Activated CD8-positive, alpha-beta memory T cell treated with anti-CD3 and anti-CD28 coated beads, Interleukin-2, amount 10 ng/mL, durations not matched to agents 7 days and 5 days (primary cell): ENCODE data around the gene EPN2. TPM values are rescaled to one million over a fixed set of nuclear protein-coding genes. Genes with fewer than 3 reads are reported as not detected.
"Not testable (repeated sequence)": the region's sequence is repeated elsewhere in the genome, so short reads cannot be mapped to it uniquely, and the experiment has no call there.

Experiments
- ATAC-seq: fragments of 150-1000 bp; cut with Tn5 transposase; one replicate; pipeline ENCODE4 v1.10.0; 2021; ENCODE audit warnings: moderate library complexity
- CTCF ChIA-PET: fragments of 350-600 bp; sonication (Branson Sonifier 250); formaldehyde crosslinking; loops from one replicate; lab custom pipeline; 2021; ENCODE audit warnings: antibody characterized with exemption; lab: Charles Lee
- DNase-seq: peaks from one replicate; pipeline ENCODE4 v3.0.0-alpha.2; 2020
- H3K27ac Mint-ChIP-seq: one replicate; pipeline ENCODE4 v1.8.0; 2021; ENCODE audit warnings: mild to moderate bottlenecking, mixed read lengths
- H3K27me3 Mint-ChIP-seq: one replicate; pipeline ENCODE4 v1.8.0; 2021; ENCODE audit warnings: mixed read lengths
- H3K36me3 Mint-ChIP-seq: one replicate; pipeline ENCODE4 v1.8.0; 2021; ENCODE audit warnings: mild to moderate bottlenecking, mixed read lengths
- H3K4me1 Mint-ChIP-seq: one replicate; pipeline ENCODE4 v1.8.0; 2021; ENCODE audit warnings: mixed read lengths
- H3K4me3 Mint-ChIP-seq: one replicate; pipeline ENCODE4 v1.8.0; 2021; ENCODE audit warnings: mild to moderate bottlenecking, moderate library complexity, mixed read lengths
- H3K9me3 Mint-ChIP-seq: one replicate; pipeline ENCODE4 v1.8.0; 2022; ENCODE audit warnings: low read depth, mixed read lengths
- total RNA-seq, 2 experiments: library from RNA; stranded (reverse); gene quantifications; one replicate each; pipeline ENCODE4 v1.2.3, GENCODE V29; 2021

Gene EPN2
- total RNA-seq, 2 experiments from 2014 or later, result 2.9 to 15.3 TPM

DNA sequence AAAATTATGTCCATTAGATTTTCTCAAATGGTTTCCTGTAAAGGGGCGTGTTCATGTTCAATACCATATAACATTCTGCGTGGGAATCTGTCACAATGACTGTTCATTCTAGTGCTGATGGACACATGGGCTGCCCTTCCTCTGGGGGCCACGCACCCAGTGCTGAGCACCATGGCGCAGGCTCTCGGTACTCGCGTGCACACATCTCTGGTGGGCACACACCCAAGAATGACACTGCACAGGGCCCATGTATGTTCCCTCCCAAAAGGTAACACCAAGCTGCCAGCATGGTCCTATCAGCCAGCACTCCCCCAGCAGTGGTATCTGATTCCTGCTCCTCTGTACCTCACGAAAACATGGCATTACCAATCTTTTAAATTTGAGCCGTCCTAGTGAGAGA, 111.6 kb downstream of the EPN2 start:
- Mint-ChIP-seq H3K4me1 (no peaks in the 10 kb centered on the region), H3K4me3 (no peak overlapping the region), H3K9me3 (no peaks in the 10 kb centered on the region), H3K27me3 (peaks cover 11% of the 10 kb centered on the region), H3K27ac (no peak overlapping the region), H3K36me3 (no peaks in the 10 kb centered on the region)
- CTCF ChIA-PET, result no interaction called here
- ATAC-seq, result no peak
- no peak for DNase-seq

DNA sequence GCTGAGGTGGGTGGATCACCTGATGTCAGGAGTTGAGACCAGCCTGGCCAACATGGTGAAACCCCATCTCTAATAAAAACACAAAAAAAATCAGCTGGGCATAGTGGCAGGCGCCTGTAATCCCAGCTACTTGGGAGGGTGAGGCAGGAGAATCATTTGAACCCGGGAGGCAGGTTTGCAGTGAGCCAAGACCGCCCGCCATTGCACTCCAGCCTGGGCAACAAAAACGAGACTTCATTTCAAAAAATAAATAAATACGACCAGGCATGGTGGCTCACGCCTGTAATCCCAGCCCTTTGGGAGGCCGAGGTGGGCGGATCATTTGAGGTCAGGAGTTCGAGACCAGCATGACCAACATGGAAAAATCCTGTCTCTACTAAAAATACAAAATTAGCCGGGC, 116.2 kb downstream of the EPN2 start:
- H3K36me3 Mint-ChIP-seq, H3K9me3 Mint-ChIP-seq, H3K4me1 Mint-ChIP-seq, DNase-seq, ATAC-seq, H3K4me3 Mint-ChIP-seq, H3K27ac Mint-ChIP-seq: not testable (repeated sequence)
- CTCF ChIA-PET, result interaction anchor here (1.3 to 1.4 kb wide), 2 partner anchors 9 to 94 kb away, joined by 3 read pairs; no protein-coding TSS in a partner anchor
- peaks cover 17% of the 10 kb centered on the region for H3K27me3 Mint-ChIP-seq

DNA sequence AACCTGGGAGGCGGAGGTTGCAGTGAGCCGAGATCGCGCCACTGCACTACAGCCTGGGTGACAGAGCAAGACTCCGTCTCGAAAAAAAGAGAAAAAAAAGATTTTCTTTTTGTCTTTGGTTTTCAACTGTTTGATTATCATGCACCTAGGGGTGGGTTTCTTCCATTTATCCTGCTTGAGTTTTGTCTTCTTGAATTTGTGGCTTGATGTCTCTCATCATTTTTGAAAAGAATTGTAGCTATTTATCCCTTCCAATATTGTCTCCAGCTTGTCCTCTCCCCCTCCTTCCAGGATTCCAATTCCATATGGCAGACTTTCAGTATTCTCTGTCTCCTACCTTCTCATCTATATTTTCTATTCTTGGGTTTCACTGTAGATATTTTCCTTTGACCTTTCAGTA, 117.6 kb downstream of the EPN2 start:
- ATAC-seq (no peak), DNase-seq (no peak)
- H3K4me1 Mint-ChIP-seq, result no peaks in the 10 kb centered on the region
- no peaks in the 10 kb centered on the region for H3K9me3 Mint-ChIP-seq
- H3K4me3 Mint-ChIP-seq, result no peak overlapping the region
- CTCF ChIA-PET, result interaction anchor here (1.3 to 1.5 kb wide), 3 partner anchors 8 to 92 kb away, joined by 3 to 6 read pairs (median 3); partner anchors contain the start of gene B9D1
- H3K27ac Mint-ChIP-seq, result no peak overlapping the region
- H3K36me3 Mint-ChIP-seq, result no peaks in the 10 kb centered on the region
- H3K27me3 Mint-ChIP-seq, result peaks cover 17% of the 10 kb centered on the region

DNA sequence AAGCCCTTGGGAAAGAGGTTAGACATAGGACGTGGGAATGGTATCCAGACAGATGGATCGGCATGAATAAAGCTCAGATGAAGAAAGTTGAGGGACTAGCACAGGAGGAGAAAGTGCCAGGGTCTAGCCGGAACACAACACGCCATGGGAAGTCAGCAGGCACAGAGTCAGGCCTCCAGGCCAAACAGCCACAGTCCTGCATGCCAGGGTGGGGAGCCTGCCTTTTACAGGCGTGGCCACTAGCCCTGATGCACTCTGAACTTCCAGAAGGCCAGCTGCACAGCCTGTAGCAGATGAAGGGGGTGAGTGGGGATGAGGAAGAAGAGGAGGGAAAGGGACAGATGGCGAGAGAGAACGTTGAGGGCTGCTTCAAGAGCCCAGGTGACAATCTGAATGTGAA, 120.2 kb downstream of the EPN2 start:
- no peak overlapping the region for H3K27ac Mint-ChIP-seq
- no peak for ATAC-seq
- H3K4me1 Mint-ChIP-seq, result peaks cover 5% of the 10 kb centered on the region
- no peaks in the 10 kb centered on the region for H3K36me3 Mint-ChIP-seq
- H3K9me3 Mint-ChIP-seq, result no peaks in the 10 kb centered on the region
- H3K4me3 Mint-ChIP-seq, result no peak overlapping the region
- CTCF ChIA-PET, result no interaction called here
- H3K27me3 Mint-ChIP-seq, result peaks cover 6% of the 10 kb centered on the region
- DNase-seq, result no peak

DNA sequence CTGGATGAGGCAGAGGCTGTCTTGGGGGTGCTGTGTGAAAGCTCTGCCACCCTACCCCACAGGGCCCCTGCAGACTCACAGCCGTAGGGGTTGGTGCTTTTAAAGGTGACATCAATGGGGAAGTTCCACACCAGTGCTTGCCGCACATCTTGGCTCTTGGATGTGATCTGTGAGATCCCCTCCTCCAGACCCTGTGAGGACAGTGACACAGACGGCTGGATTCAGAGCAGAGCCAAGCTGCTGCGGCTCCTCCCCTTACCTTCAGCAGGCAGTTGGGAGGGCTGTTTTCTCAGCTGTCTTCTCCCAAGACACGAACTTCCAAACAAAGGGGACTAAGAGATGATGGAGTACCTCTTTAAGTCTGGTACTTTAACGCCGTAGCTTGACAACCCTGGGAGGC, 120.6 kb downstream of the EPN2 start:
- CTCF ChIA-PET, result interaction anchor here (1.2 to 8.9 kb wide), 2 partner anchors 12 to 90 kb away, joined by 3 to 114 read pairs; no protein-coding TSS in a partner anchor
- H3K4me1 Mint-ChIP-seq, result peaks cover 5% of the 10 kb centered on the region
- H3K9me3 Mint-ChIP-seq, result no peaks in the 10 kb centered on the region
- ATAC-seq, result no peak
- DNase-seq, result no peak
- H3K4me3 Mint-ChIP-seq, result no peak overlapping the region
- H3K27me3 Mint-ChIP-seq, result peaks cover 6% of the 10 kb centered on the region
- H3K36me3 Mint-ChIP-seq, result no peaks in the 10 kb centered on the region
- H3K27ac Mint-ChIP-seq, result no peak overlapping the region

DNA sequence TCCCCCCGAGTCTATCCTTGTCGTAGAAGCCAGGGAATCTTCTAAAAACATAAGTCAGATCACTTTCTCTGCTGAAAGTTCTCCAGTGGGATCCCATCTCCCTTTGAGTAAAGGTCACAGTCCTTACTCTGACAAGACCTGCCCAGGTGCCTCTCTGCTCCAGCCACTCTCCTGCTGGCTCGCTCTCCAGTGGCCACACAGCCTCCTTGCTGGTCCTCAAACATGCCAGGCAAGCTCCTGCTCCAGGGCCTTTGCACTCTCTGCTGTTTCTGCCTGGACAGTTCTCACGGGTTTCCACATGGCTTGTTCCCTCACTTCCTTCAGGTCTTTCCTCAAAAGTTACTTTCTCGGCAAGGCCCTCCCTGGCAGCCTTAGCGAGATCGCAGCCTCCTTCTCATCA, 122.0 kb downstream of the EPN2 start:
- ATAC-seq (no peak), DNase-seq (no peak)
- Mint-ChIP-seq H3K27ac (no peak overlapping the region), H3K36me3 (no peaks in the 10 kb centered on the region), H3K9me3 (no peaks in the 10 kb centered on the region), H3K4me1 (peaks cover 10% of the 10 kb centered on the region), H3K27me3 (peaks cover 7% of the 10 kb centered on the region), H3K4me3 (no peak overlapping the region)
- CTCF ChIA-PET, result interaction anchor here (8.9 kb wide), 1 partner anchor 88 kb away, joined by 114 read pairs; no protein-coding TSS in a partner anchor

DNA sequence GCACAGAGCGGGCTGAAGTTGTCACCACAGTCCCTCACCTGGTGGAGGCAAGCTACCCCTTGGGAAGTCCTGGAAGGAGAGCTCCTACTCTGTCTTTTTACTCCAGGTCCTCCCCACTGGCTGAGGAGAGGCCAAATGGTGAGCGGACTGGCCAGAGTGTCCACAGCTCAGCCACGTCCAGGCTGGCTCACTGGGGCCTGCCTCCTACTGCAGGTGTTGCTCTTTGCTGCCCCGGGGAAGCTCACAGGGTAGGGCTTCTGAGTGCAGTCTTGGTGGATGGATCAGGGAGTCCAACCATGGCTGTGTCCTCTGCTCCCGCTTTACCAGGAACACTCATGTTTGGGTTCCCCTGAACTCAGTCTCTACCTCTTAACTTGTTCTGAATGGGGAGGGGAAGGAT, 122.7 kb downstream of the EPN2 start:
- H3K9me3 Mint-ChIP-seq, result no peaks in the 10 kb centered on the region
- no peak overlapping the region for H3K27ac Mint-ChIP-seq
- peaks cover 8% of the 10 kb centered on the region for H3K27me3 Mint-ChIP-seq
- H3K4me3 Mint-ChIP-seq, result no peak overlapping the region
- DNase-seq (no peak), ATAC-seq (no peak)
- CTCF ChIA-PET, result interaction anchor here (8.9 kb wide), 1 partner anchor 88 kb away, joined by 114 read pairs; no protein-coding TSS in a partner anchor
- H3K36me3 Mint-ChIP-seq, result no peaks in the 10 kb centered on the region
- H3K4me1 Mint-ChIP-seq, result peaks cover 10% of the 10 kb centered on the region

DNA sequence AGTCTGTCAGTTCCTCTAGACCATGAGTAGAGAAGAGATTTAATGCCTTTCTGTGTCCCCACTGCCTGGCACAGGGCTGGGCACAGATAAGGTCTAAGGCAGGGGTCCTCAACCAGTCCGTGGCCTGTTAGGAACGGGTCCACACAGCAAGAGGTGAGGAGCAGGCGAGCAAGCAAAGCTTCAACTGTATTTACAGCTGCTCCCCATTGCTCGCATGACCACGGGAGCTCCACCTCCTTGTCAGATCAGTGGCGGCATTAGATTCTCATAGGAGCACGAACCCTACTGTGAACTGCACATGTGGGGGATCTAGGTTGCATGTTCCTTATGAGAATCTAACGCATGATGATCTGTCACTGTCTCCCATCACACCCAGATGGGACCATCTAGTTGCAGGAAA, 123.6 kb downstream of the EPN2 start:
- H3K27me3 Mint-ChIP-seq, result peaks cover 11% of the 10 kb centered on the region
- H3K36me3 Mint-ChIP-seq, result no peaks in the 10 kb centered on the region
- no peaks in the 10 kb centered on the region for H3K9me3 Mint-ChIP-seq
- CTCF ChIA-PET, result interaction anchor here (8.9 kb wide), 1 partner anchor 87 kb away, joined by 114 read pairs; no protein-coding TSS in a partner anchor
- ATAC-seq (no peak), DNase-seq (no peak)
- H3K27ac Mint-ChIP-seq, result no peak overlapping the region
- peaks cover 10% of the 10 kb centered on the region for H3K4me1 Mint-ChIP-seq
- H3K4me3 Mint-ChIP-seq, result no peak overlapping the region

DNA sequence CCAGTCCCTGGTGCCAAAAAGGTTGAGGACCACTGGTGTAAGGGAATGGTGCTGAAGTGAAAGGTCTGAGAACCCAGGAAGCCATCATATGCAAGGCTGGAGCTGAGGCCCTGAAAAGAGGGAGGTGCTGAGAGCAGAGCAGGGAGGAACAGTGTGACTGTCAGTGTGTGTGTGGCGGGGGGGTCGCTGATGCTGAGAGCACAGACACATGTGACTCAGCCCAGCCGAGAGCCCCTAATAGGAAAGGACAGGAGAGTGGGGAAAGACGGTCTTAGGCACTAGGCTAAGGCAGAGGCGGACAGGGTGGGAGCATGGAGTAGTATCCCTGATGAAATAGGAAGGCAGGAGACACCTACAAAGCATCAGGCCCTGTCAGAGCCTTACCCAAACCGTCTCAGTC, 124.2 kb downstream of the EPN2 start:
- ATAC-seq (no peak), DNase-seq (no peak)
- Mint-ChIP-seq H3K36me3 (no peaks in the 10 kb centered on the region), H3K27ac (no peak overlapping the region), H3K4me3 (no peak overlapping the region), H3K4me1 (peaks cover 10% of the 10 kb centered on the region), H3K9me3 (no peaks in the 10 kb centered on the region), H3K27me3 (peaks cover 16% of the 10 kb centered on the region)
- CTCF ChIA-PET, result interaction anchor here (1.0 to 8.9 kb wide), 3 partner anchors 14 to 86 kb away, joined by 4 to 114 read pairs (median 46); partner anchors contain the start of gene MAPK7

DNA sequence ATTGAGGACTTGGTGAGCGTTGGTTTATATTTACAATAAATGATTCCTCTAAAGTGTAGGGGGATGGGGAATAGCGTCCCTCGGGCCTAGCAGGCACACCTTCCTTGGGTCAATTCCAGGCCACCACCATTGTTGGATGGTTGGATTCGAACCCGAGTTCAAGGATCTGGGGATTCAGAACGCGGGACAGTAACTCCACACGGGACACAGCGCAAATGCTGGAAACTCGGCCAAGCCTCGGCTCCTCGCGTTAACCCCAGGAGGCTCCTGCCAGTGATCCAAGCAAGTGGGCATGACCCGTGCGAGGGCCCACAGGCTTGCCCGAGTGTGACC, 124.7 kb downstream of the EPN2 start:
- Mint-ChIP-seq H3K9me3 (no peaks in the 10 kb centered on the region), H3K36me3 (no peaks in the 10 kb centered on the region), H3K4me1 (peaks cover 10% of the 10 kb centered on the region), H3K27me3 (peaks cover 16% of the 10 kb centered on the region), H3K27ac (no peak overlapping the region), H3K4me3 (peak overlapping the region; percentile 36)
- ATAC-seq (no peak), DNase-seq (no peak)
- CTCF ChIA-PET, result interaction anchor here (1.0 to 8.9 kb wide), 12 partner anchors 13 to 401 kb away, joined by 4 to 114 read pairs (median 6); partner anchors contain the start of genes ALDH3A2 and MAPK7

DNA sequence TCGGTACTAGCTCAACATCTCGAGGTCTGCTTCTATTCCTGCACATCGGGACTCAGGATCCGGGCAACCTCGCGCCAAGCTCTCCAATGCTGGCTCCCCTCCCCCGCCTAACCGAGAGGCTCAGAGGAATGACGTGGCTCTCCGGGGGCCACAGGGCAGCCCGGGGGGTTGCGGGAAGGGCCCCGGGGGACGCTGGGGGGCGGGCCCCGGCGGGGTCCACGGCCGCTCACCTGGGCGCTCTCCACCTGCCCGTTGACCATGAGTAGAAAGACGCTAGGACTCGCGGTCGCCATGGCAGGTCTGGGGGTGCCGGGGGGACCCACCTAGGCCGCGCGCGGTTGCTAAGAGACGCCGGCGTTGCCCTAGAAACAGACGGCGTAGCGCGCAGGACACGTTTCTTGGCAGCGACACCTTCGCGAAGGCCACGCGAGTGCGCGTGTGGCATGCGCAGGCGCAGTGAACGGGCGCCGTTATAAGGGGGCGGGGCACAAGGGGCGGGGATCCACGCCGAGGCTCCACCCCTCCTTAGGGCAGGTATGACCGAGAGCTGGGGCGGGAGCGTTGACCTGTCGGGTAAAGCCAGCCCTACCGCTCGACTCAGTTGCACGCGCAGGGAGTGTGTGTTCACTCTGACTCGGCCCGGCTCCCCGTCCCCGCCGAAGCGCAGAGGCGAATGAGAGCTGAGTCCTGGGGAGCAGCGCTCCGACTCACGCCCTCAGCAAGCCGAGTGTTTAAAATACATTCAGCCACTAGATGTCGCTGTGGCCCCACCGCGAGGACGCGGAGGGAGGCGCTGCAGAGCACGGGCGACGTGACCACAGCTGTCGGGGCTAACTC, 125.3 kb downstream of the EPN2 start, which contains the start of gene B9D1:
Gene B9D1 (minus strand): TSS at position 447 of the 837 bp plus-strand sequence. CDS start 154 bp downstream, at position 293.
- CTCF ChIA-PET, result interaction anchor here (0.6 to 8.9 kb wide), 48 partner anchors 8 to 648 kb away, joined by 3 to 114 read pairs (median 5); partner anchors contain the start of genes AKAP10, ALDH3A2 and MAPK7
- Mint-ChIP-seq H3K27me3 (peaks cover 16% of the 10 kb centered on the region), H3K4me1 (peaks cover 10% of the 10 kb centered on the region), H3K9me3 (no peaks in the 10 kb centered on the region), H3K4me3 (peak within 1 kb of the TSS; percentile 81), H3K36me3 (no peaks in the 10 kb centered on the region), H3K27ac (peak within 1 kb of the TSS; percentile 76)
- DNase-seq (peak; percentile 94), ATAC-seq (peak; percentile 93)

DNA sequence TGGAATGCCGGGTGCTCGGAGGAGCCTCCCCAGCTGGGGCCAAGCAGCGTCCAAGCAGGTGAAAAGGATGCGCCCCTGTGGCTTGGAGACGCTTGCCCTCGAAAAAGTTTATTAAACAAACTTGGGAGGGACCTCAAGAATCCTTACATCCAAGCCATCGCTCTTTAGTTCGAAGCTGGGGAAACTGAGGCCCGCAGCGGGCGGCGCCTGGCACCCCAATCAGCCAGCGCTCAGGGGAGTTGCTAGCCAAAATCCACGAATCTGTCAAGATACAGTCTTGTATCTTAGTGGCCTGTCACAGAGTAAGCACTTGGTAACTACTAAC, 125.9 kb downstream of the EPN2 start:
- ATAC-seq, result no peak
- H3K4me3 Mint-ChIP-seq, result peak overlapping the region; percentile 81
- H3K4me1 Mint-ChIP-seq, result peaks cover 10% of the 10 kb centered on the region
- CTCF ChIA-PET, result interaction anchor here (0.7 to 8.9 kb wide), 43 partner anchors 9 to 647 kb away, joined by 3 to 114 read pairs (median 5); partner anchors contain the start of genes AKAP10, ALDH3A2 and MAPK7
- no peak for DNase-seq
- no peaks in the 10 kb centered on the region for H3K36me3 Mint-ChIP-seq
- peaks cover 16% of the 10 kb centered on the region for H3K27me3 Mint-ChIP-seq
- H3K27ac Mint-ChIP-seq, result no peak overlapping the region
- H3K9me3 Mint-ChIP-seq, result no peaks in the 10 kb centered on the region

DNA sequence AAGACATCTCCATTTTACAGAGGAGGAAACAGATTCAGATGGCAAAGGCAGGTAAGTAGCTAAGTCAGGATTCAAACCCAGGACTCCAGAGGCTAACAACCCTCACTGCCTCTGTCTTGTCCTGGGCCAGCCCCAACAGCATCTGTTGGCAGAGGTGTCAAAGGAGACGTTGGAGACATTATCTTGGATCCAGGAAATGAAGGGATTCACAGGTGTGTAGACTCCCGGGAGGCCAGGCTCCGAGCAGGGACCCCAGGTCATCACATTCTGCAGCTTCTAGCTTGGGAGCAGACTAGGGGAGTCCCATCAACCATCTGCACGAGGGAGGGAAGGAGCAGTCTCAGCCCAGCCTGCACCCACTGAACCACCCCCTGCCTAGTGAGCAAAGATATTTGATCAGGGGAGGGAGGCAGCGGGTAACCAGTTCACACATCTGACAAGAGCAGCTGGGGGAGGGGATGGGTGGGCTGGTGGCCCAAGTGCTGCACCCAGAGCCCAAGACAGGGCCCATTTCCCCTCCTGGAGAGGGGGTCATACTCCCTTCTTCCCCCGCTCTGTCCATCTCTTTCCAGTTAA, 126.4 kb downstream of the EPN2 start:
- ATAC-seq, result no peak
- no peak overlapping the region for H3K4me3 Mint-ChIP-seq
- H3K27ac Mint-ChIP-seq, result no peak overlapping the region
- no peak for DNase-seq
- no peaks in the 10 kb centered on the region for H3K36me3 Mint-ChIP-seq
- no peaks in the 10 kb centered on the region for H3K9me3 Mint-ChIP-seq
- CTCF ChIA-PET, result interaction anchor here (0.9 to 8.9 kb wide), 34 partner anchors 8 to 647 kb away, joined by 3 to 114 read pairs (median 6); partner anchors contain the start of genes AKAP10 and MAPK7
- H3K4me1 Mint-ChIP-seq, result peaks cover 14% of the 10 kb centered on the region
- peaks cover 16% of the 10 kb centered on the region for H3K27me3 Mint-ChIP-seq
